HFF-Myc (cell line): ENCODE data around the gene INS.

ENCODE experiments used
- DNase-seq: peaks from one replicate; pipeline ENCODE4 v3.0.0-alpha.2; 2011; ENCODE audit warnings: low read depth; ENCODE audit errors: extremely low read depth
- H3K4me3 ChIP-seq: replicated peaks from 2 replicates; pipeline ENCODE4 v1.5.1; 2011; ENCODE audit warnings: low read depth, mild to moderate bottlenecking, control low read depth, low read length
- TF ChIP-seq, protein P1 (sequence below): IDR thresholded peaks from 2 replicates; pipeline ENCODE4 v1.5.1; 2012; ENCODE audit warnings: mild to moderate bottlenecking, low read depth, low read length, control low read depth; ENCODE audit errors: missing control alignments

Gene INS

DNA sequence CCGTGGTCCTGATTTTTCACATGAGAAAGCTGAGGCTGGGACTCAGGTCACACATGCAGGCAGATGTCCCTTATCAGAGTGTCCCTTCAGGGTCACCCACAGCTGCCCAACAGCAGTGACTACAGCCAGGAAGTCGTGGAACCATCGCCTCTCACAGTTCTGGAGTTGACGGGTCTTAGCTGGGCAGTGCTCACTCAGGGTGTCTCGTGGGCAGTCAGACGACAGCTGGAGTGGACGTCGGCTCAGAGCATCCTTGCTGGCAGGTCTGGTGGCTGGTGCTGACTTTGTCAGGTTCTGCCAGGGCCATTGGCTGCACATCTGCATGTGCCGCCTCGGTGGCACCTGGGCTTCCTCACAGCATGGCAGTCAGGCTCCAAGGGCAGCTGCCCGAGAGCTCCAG lies 46.2 kb upstream of the INS start:
- no peak overlapping the region for H3K4me3 ChIP-seq
- TF ChIP-seq, protein P1, sequence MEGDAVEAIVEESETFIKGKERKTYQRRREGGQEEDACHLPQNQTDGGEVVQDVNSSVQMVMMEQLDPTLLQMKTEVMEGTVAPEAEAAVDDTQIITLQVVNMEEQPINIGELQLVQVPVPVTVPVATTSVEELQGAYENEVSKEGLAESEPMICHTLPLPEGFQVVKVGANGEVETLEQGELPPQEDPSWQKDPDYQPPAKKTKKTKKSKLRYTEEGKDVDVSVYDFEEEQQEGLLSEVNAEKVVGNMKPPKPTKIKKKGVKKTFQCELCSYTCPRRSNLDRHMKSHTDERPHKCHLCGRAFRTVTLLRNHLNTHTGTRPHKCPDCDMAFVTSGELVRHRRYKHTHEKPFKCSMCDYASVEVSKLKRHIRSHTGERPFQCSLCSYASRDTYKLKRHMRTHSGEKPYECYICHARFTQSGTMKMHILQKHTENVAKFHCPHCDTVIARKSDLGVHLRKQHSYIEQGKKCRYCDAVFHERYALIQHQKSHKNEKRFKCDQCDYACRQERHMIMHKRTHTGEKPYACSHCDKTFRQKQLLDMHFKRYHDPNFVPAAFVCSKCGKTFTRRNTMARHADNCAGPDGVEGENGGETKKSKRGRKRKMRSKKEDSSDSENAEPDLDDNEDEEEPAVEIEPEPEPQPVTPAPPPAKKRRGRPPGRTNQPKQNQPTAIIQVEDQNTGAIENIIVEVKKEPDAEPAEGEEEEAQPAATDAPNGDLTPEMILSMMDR = no peak
- no peak for DNase-seq

DNA sequence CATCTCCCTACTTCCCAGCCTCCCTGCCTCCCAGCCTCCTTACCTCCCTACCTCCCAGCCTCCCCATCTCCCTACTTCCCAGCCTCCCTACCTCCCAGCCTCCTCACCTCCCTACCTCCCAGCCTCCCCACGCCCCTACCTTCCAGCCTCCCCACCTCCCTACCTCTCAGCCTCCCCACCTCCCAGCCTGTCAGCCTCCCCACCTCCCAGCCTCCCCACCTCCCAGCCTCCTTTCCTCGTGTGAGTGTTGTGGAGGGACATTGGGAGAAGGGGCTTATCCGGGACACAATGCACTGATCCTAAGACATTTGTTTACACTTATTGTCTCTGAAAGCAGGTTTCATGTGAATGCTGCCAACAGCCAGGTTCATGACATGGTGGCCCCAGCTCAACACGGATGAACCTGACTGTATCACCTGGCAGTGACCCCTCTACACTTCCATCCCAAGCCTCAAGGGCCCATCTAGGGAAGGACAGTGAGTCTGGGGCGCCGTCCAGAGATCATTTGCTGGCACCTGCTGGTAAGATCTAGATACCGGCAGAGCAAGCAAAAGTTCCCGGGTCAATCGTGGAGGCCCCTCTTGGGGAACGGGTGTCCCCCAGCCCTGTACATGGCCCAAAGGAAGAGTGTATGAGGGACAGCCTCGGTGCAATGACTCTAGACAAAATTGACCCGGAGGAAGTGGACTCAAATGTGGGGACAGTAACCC lies 45.1 kb upstream of the INS start:
- TF ChIP-seq, protein P1 = no peak

DNA sequence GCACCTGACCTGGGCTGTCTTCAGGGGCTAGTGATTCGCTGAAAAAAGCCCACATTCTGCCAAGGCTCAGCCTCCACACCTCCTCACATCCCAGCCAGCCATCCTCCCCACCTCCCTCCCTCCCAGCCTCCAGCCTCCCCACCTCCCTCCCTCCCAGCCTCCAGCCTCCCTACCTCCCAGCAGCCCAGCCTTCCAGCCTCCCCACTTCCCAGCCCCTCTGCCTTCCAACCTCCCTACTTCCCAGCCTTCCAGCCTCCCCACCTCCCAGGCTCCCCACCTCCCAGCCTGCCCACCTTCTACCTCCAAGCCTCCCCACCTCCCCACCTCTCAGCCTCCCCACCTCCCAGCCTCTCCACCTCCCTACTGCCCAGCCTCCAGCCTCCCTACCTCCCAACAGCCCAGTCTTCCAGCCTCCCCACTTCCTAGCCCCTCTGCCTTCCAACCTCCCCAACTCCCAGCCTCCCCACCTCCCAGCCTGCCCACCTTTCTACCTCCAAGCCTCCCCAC lies 44.3 kb upstream of the INS start:
- DNase-seq = no peak
- H3K4me3 ChIP-seq = no peak overlapping the region
- TF ChIP-seq, protein P1 = no peak

More for the DNA sequence above, 45.1 kb upstream of the INS start:
- no peak overlapping the region for H3K4me3 ChIP-seq
- no peak for DNase-seq

DNA sequence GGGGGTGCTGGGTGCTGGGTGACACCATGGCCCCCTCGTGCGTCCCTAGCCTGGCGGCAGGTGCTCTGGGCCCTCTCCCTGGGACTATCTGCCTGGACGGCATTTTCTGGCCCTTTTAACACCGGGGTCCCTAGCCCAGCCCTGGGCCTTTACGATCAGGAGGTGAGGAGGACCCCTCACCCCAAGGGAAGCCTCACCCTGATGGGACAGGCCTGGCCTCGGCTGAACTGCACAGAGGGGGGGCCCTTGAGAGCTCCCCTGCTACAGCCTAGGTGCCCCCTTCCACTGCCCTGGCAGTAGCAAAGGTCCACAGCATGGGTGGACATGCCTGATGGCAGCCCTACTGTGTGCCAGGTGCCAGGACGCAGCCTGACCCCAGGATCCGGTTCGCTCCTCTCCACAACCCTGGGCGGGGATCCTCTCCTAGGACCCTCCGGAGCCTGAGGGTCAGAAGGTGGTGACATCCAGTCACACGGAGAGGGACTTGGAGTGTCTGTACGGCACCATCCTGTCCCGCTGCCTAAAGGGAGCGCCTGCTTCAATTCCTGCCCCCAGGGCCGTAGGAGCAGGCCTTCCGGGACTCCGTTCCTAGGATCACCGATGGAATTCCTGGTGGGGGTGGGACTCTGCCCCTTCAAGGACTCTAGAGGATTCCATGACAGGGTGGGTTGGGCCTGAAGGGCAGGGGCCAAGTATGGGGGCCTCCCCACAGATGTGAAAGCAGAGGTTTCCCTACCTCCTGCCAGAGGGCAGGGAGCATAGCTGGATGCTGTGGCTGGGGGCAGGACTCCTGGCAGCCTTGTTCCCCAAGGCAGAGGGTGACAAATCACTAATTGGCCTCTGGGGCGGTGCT lies 43.6 kb upstream of the INS start:
- no peak overlapping the region for H3K4me3 ChIP-seq
- no peak for DNase-seq
- TF ChIP-seq, protein P1 = no peak

DNA sequence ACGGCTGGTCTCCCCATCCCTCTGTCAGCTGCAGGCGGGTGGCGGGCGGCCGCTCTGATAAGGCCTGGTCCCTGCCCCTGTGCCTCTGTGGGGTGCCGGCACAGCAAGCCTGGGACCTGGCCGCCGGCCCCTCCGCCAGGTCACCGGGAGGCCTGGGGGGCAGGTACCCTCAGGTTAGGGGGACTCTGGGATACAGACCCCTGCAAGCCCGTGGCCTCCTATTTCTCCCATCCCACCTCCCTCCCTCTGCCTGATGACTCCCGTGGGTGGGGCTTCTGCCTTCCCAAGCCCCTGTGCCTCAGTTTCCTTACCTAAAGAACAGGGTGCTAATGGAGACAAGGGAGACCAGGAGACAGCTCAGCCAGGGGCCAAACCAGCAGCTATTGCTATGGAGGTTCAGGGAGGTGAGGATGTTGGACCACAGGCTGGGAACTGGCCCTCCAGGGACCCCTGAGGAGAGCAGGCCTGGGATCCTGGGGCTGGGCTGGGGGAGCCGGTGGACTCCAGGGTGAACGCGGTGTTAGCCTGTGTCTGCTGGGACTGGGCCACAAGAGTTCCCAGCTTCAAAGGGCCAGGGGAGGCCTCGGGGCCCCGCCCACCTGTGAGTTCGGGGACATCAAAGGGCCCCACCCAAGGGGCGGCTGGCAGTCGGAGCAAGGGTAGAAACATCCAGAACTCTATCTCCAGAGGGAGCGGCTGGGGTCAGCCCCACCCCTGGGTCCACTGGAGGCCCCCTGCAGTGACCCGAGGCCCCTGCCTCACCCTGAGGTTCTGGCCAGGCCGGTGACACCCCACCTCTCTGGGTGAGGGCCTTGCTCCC lies 42.6 kb upstream of the INS start:
- DNase-seq = no peak
- no peak overlapping the region for H3K4me3 ChIP-seq
- TF ChIP-seq, protein P1 = no peak

DNA sequence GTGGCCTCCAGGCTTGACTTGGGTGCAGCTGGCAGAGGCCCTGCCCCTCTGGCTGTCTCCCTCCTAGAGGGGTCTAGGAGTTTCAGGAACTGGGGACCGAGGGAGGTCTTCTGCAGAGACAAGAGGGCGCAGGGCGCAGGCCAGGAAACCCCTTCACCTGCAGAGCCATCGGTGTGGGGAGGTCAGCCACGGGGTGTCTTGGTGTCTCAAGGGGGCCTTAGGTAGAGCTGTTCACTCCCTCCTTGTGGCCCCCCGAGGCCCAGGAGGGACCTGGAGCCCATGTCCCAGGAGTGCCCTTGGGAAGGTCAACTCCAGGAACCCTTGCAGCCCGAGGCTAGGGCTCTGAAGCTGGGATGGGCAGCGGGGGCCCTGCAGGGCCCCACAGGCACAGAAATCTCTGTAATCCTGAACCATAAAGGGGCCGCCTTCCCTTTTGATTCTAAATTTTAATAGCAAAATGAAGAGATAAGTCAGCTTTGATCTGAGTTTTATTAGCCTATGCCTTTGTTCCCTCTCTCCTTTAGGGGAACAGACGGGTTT lies 42.0 kb upstream of the INS start:
- TF ChIP-seq, protein P1 = no peak
- H3K4me3 ChIP-seq = no peak overlapping the region
- no peak for DNase-seq
